Nephron (organoid): ENCODE measurements around the gene SLFN12L.

ENCODE experiments used
- H3K27ac Mint-ChIP-seq, 3 experiments: 2 replicates each; pipeline ENCODE4 v1.8.0; 2020; ENCODE audit warnings: mixed read lengths in 3 of 3, mild to moderate bottlenecking in 2 of 3, moderate library complexity in 1 of 3
- H3K27me3 Mint-ChIP-seq: 2 replicates; pipeline ENCODE4 v1.8.0; 2021; ENCODE audit warnings: low read depth, mild to moderate bottlenecking, moderate library complexity, mixed read lengths
- H3K36me3 Mint-ChIP-seq: 2 replicates; pipeline ENCODE4 v1.8.0; 2020; ENCODE audit warnings: low read depth, mixed read lengths
- H3K4me1 Mint-ChIP-seq: 2 replicates; pipeline ENCODE4 v1.8.0; 2020; ENCODE audit warnings: mixed read lengths
- H3K4me3 Mint-ChIP-seq, 3 experiments: 2 replicates each; pipeline ENCODE4 v1.8.0; 2020; ENCODE audit warnings: mild to moderate bottlenecking in 3 of 3, mixed read lengths in 3 of 3, moderate library complexity in 2 of 3
- H3K9me3 Mint-ChIP-seq: 2 replicates; pipeline ENCODE4 v1.8.0; 2020; ENCODE audit warnings: mixed read lengths
- TF ChIP-seq, protein P1 (sequence below), 3 experiments: fragments of 200-600 bp; sonication (generic); IDR thresholded peaks; one replicate each; pipeline ENCODE4 v1.5.0; 2021; ENCODE audit warnings: antibody characterized with exemption in 3 of 3; ENCODE audit not compliant: unreplicated experiment in 3 of 3

The SLFN12L gene

DNA sequence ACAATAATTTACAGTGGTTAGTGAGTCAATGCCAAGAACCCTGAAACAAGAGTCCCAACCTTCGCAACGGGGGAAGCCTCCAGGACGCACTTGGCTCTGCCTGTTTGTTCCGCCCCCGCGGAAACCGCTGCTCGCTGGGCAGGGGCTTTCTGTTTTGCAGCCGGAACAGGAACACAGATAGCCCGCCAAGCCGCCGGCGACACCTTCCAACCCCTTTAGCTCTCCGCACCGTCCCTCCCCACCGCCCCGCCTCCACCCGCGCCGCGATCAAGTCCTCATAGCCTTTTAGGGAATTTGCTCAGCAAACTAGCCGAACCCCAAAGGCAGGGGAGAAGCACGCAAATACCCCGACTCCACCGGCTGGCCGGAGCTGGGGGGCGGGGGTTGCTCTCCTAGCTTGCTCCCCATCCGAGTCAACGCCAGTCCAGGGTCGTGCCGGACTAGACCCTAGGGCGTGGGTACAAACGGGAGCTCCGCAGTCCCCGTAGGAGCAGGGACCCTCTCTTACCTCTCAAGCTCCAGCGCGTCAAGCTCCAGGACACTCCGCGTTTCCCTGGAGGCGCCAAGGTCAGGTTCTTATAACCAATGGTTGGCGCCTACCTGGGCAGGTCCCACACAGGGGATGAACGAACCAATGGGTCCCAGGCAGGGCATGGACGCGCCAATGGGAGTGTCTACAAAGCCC is 89.1 kb downstream of the SLFN12L start, which contains the start of gene SLFN13:
Gene SLFN13, minus strand, starts transcription at position 553 of the 685 bp plus-strand sequence. CDS start 3,086 bp downstream, outside the sequence.
- H3K36me3 Mint-ChIP-seq = no peaks in the 10 kb centered on the region
- H3K9me3 Mint-ChIP-seq = peaks cover 3% of the 10 kb centered on the region
- H3K27me3 Mint-ChIP-seq = peaks cover 79% of the 10 kb centered on the region
- peak within 1 kb of the TSS; percentile 80 to 82 (median 82) for H3K4me3 Mint-ChIP-seq
- H3K27ac Mint-ChIP-seq = peak within 1 kb of the TSS; percentile 42 to 73 (median 60)
- H3K4me1 Mint-ChIP-seq = no peaks in the 10 kb centered on the region
- TF ChIP-seq, protein P1, sequence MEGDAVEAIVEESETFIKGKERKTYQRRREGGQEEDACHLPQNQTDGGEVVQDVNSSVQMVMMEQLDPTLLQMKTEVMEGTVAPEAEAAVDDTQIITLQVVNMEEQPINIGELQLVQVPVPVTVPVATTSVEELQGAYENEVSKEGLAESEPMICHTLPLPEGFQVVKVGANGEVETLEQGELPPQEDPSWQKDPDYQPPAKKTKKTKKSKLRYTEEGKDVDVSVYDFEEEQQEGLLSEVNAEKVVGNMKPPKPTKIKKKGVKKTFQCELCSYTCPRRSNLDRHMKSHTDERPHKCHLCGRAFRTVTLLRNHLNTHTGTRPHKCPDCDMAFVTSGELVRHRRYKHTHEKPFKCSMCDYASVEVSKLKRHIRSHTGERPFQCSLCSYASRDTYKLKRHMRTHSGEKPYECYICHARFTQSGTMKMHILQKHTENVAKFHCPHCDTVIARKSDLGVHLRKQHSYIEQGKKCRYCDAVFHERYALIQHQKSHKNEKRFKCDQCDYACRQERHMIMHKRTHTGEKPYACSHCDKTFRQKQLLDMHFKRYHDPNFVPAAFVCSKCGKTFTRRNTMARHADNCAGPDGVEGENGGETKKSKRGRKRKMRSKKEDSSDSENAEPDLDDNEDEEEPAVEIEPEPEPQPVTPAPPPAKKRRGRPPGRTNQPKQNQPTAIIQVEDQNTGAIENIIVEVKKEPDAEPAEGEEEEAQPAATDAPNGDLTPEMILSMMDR (IDR thresholded peaks at IDR 0.05; ENCODE audit: unreplicated experiment in 3 of 3) = no peak

DNA sequence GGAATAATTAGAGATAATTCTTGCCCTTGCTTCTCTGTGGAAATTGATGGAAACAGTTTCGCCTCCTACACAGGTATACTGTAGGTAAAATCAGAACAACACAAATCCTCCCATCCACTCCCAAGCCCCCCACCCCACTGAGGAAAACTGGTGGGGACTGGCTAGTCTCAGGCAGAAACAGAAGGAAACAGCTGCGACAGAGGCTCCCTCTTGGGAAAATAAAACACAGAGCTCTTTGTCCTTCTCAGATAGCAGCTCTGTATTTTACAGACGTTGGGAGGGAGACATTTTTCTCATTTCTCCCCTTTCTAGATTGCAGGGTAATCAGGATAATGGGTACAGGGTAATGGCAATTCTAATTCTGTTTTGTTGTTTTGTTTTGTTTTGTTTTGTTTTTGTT is 90.0 kb downstream of the SLFN12L start:
- peaks cover 3% of the 10 kb centered on the region for H3K9me3 Mint-ChIP-seq
- H3K4me3 Mint-ChIP-seq = peak overlapping the region; percentile 40 to 76 (median 65)
- peaks cover 70% of the 10 kb centered on the region for H3K27me3 Mint-ChIP-seq
- H3K27ac Mint-ChIP-seq = peak overlapping the region; percentile 42 to 73 (median 60)
- no peaks in the 10 kb centered on the region for H3K4me1 Mint-ChIP-seq
- TF ChIP-seq, protein P1 (IDR thresholded peaks at IDR 0.05; ENCODE audit: unreplicated experiment in 3 of 3) = no peak
- no peaks in the 10 kb centered on the region for H3K36me3 Mint-ChIP-seq

DNA sequence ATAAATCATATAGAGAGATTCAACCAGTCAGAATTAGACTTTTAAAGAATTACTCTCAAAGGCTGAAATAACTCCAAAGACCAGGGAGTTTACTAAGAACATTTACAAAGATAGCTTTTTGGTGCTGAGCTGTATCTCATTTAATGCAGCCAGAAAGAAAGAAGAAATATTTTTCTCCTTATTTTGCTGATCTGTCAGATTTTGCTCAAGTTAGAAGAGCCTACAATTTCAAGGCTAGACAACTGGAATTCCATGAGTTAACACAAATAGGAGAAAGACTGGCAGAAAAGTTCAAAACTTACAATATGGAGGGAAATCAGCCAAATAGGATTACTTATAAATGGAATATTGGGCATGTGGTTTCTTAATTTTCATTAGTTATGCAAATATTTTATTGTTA is 99.0 kb downstream of the SLFN12L start:
- Mint-ChIP-seq H3K4me1 (peaks cover 8% of the 10 kb centered on the region), H3K9me3 (no peaks in the 10 kb centered on the region), H3K27ac (no peak overlapping the region), H3K4me3 (no peak overlapping the region), H3K27me3 (peaks cover 3% of the 10 kb centered on the region), H3K36me3 (no peaks in the 10 kb centered on the region)
- TF ChIP-seq, protein P1 (IDR thresholded peaks at IDR 0.05; ENCODE audit: unreplicated experiment in 3 of 3) = no peak

DNA sequence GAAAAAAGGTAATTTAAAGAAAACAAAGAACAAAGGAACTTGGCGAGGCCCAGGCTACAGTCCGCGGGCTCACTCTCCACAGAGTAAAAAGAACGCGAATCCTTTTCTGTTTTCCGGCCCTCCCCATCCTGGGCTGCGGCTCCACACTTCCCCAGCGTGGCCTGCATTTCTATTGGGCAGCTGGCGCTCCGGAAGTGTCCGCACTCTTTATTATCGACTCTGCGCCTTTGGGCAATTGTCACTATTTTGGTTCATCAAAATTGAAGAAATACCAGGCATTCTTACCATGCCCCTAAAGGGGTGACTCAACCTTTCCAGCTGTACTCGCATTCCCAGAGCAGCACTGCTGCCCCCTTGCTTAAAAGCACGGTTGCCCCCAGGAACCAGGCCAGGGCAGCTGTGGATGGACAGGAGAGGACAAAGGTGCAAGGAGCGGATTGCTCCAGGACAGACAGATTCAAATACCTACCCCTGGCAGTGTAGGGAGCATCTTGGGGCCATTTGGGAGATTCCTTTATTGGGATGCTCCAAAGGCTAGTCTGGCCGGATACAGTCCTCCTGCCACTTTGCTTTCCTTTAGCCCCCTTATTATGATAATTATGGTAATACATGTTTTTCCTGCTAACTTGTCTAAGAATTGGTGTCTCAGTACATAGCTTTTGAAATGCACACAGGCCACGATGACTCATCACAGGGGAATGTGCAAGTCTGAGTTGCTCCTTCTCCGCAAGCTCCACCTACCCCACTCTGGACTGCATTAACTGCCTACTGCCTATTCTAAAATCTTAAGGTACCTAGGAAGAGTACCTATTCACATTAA is 104.2 kb downstream of the SLFN12L start:
- TF ChIP-seq, protein P1 (IDR thresholded peaks at IDR 0.05; ENCODE audit: unreplicated experiment in 3 of 3) = no peak

DNA sequence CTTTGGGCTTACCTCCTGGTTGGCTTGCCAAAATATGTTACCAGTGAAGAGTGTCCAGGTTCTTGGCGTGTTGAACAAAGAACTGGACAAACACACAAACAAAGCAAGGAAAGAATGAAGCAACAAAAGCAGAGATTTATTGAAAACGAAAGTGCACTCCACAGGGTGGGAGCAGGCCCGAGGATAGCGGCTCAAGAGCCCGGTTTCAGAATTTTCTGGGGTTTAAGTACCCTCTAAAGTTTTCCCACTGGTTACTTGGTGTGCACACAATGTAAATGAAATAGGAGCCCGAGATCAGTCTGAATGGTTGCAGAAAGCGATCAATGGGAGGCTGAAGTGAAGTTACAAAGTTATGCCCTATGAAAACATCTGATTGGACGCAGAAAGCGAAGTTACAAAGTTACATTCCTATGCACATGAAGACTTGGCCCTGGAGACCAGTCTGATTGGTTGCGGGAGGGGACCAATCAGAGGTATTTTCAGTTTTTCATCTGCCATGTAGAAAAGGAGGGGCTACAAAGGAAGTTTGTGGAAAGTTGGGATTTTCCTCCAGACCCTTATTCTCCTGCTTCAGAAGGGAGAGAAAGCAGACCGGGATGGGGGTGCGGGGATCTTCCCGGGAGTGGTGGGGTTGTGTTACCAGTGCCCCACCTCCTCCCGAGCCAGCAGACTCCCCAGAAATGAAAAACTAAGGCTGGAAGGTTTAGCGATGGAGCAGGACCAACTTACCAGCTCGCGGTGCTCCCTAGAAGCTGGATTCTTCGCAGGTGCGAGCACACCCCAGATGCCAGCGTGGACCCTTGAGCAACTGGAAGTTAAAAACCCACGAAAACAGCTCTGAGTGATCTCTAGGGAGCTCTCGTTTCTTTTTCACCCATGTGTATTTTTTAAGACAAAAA is 105.1 kb downstream of the SLFN12L start, which contains the start of gene SLFN12:
Gene SLFN12, minus strand, starts transcription at position 325 of the 899 bp plus-strand sequence. CDS start 9,472 bp downstream, outside the sequence.
- Mint-ChIP-seq H3K4me3 (peak within 1 kb of the TSS; percentile 74 to 86 (median 85)), H3K36me3 (no peaks in the 10 kb centered on the region), H3K27me3 (peaks cover 14% of the 10 kb centered on the region), H3K9me3 (no peaks in the 10 kb centered on the region), H3K4me1 (peaks cover 16% of the 10 kb centered on the region), H3K27ac (peak within 1 kb of the TSS; percentile 92 to 98 (median 93))
- TF ChIP-seq, protein P1 (IDR thresholded peaks at IDR 0.05; ENCODE audit: unreplicated experiment in 3 of 3) = no peak

More for the DNA sequence above, 104.2 kb downstream of the SLFN12L start:
- H3K36me3 Mint-ChIP-seq = no peaks in the 10 kb centered on the region
- H3K27ac Mint-ChIP-seq = peak overlapping the region; percentile 92 to 98 (median 93)
- peaks cover 14% of the 10 kb centered on the region for H3K27me3 Mint-ChIP-seq
- H3K4me1 Mint-ChIP-seq = peaks cover 16% of the 10 kb centered on the region
- H3K9me3 Mint-ChIP-seq = no peaks in the 10 kb centered on the region
- H3K4me3 Mint-ChIP-seq = peak overlapping the region; percentile 74 to 86 (median 85)
